Pancreas (tissue), 10 donors: ENCODE measurements around the gene PLCB1. TPM values are rescaled to one million over a fixed set of nuclear protein-coding genes. Genes with fewer than 3 reads are reported as not detected.

ENCODE experiments used
- ATAC-seq, 4 donors: fragments of 200-7000 bp; cut with Tn5 transposase; one replicate each; pipeline versions ENCODE4 v1.8.0 to v1.9.1; 2020; ENCODE audit warnings: mild to moderate bottlenecking in 4 of 4, moderate library complexity in 4 of 4
- DNase-seq, 6 donors: peaks; one replicate each; pipeline ENCODE4 v3.0.0-alpha.2; 2020
- FAIRE-seq: peaks from 2 replicates; lab custom pipeline; 2012; peaks lifted over from hg19 to GRCh38; lab: Jason Lieb, UNC
- H3K27ac ChIP-seq, 4 donors: fragments of 200-600 bp; sonication (generic); 1 replicate in 3 of 4; 2 replicates in 1 of 4; pipeline versions ENCODE4 v1.5.0 to v1.8.0; 2020
- H3K27me3 ChIP-seq, 4 donors: fragments of 200-600 bp; one replicate each; pipeline ENCODE4 v1.8.0; 2021
- H3K36me3 ChIP-seq, 3 donors: fragments of 200-600 bp; sonication (generic) in 1 of 3; one replicate each; pipeline versions ENCODE4 v1.5.0 to v1.8.0; 2020 to 2021
- H3K4me1 ChIP-seq, 3 donors: fragments of 200-600 bp; one replicate each; pipeline ENCODE4 v1.8.0; 2021
- H3K4me3 ChIP-seq, 4 donors: fragments of 200-600 bp; sonication (generic) in 2 of 4; one replicate each; pipeline versions ENCODE4 v1.5.0 to v1.8.0; 2020 to 2021
- H3K9me3 ChIP-seq, 4 donors: fragments of 200-600 bp; one replicate each; pipeline ENCODE4 v1.8.0; 2021
- CTCF ChIP-seq, 4 donors: fragments of 200-600 bp; sonication (generic) in 3 of 4; IDR thresholded peaks; one replicate each; pipeline versions ENCODE4 v1.5.0 to v1.8.0; 2021; ENCODE audit warnings: antibody characterized with exemption in 4 of 4
- WGBS, 2 donors: extraction: QIAGEN DNeasy Blood & Tissue Kit; methylation state at CpG; one replicate each; pipeline ENCODE4 v1.1.7; 2013; 5-methylcytosine and 5-hydroxymethylcytosine counted together
- intact Hi-C, 3 donors: fragments of 100-400 bp; cut with DNase I; formaldehyde crosslinking; loops; one replicate each; pipeline versions ENCODE4 v1.11.1 to v1.14.2; 2022
- polyA plus RNA-seq, 2 donors: library from polyadenylated mRNA; stranded (reverse); fragments of 200-250 nt; gene quantifications; one replicate each; pipeline ENCODE4 v1.2.3, GENCODE V29; 2013
- total RNA-seq, 6 donors: library from RNA; stranded (reverse); fragmentation: NEBNext Ultra II Directional in 4 of 6; extraction: Animal tissue kit (Norgen Biotek cat#: 25700) in 4 of 6; gene quantifications; one replicate each; pipeline versions ENCODE4 v1.2.1 to v1.2.4, GENCODE V29; 2021 to 2023
- donor health status: healthy with polysubstance abuse.
- donor health status: DM: no; HTN: no; CAD: no; lungs with moderate emphysema.
- donor health status: DM: no; HTN: no; CAD: no.
- donor health status: control.
- donor health status: control.
- donor health status: Bipolar disorder and iron deficiency.
- donor health status: DM: yes; HTN: yes; CAD: no.
- donor health status: DM: no; HTN: no; CAD: no.
- donor health status: DM: no; HTN: no; CAD: no.
- donor health status: DM: yes; HTN: yes; CAD: no.

Gene PLCB1
- total and polyA plus RNA-seq, 8 donors: 4.5 to 18.7 (median 13.7) TPM

DNA sequence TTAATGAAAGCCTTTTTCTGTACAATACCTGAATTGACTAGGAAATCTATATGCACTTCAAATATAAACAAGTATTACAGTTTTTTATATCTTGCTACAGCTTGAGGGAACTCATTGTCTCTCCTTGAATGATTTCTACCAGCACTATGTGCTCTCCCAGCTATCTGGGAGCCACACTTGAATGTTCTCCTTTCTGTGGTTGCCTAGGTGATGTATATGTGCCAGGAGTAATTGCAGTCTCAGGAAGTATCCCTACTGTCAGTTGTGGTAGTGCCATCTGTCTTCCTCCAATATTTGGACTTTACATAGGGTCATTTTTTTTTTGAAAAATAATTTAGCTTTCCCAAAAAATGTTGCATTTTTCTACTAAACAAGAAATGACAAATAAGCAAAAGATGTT is 648.8 kb downstream of the PLCB1 start:
- ATAC-seq (no peak), FAIRE-seq (no peak)

DNA sequence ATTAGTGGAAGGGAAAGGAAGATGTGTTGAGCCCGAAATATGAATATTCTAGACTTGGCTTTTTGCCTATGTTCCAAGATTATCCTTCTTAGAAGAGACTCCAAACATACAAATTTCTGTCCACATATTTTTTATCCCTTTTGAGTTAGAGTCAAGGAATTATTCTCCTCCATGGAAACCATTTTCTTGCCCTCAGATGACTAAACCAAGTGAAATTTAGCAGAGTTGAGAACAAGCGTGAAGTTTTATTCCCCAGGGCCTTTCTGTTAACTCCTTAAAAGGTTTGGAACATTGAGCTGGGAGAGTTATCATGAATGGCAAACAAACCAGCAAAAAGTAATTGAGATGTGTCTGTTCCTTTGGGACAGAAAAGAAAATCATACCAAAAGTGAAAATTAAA is 650.7 kb downstream of the PLCB1 start:
- Histone ChIP-seq H3K9me3 (no peaks in the 10 kb centered on the region), H3K27ac (no peak overlapping the region), H3K4me1 (no peaks in the 10 kb centered on the region), H3K4me3 (no peak overlapping the region), H3K36me3 (no peaks in the 10 kb centered on the region), H3K27me3 (no peaks in the 10 kb centered on the region)
- no peak for DNase-seq
- no peak for ATAC-seq
- WGBS, 2 donors: 77 to 88% methylated on average over 2 of the region's 2 CpGs
- no peak for TF ChIP-seq CTCF (IDR thresholded peaks at IDR 0.05)
- FAIRE-seq: peak; percentile 23
- intact Hi-C loops: loop anchor here in 2 of 3 donors (10.0 kb wide), 1 partner anchor 582 kb away; no protein-coding TSS in a partner anchor

More for the DNA sequence above, 648.8 kb downstream of the PLCB1 start:
- H3K36me3 ChIP-seq: no peaks in the 10 kb centered on the region
- no peaks in the 10 kb centered on the region for H3K9me3 ChIP-seq
- intact Hi-C loops: loop anchor here in 2 of 3 donors (10.0 kb wide), 1 partner anchor 584 kb away; no protein-coding TSS in a partner anchor
- DNase-seq: no peak
- H3K4me3 ChIP-seq: no peak overlapping the region
- TF ChIP-seq CTCF (IDR thresholded peaks at IDR 0.05): no peak
- no peak overlapping the region for H3K27ac ChIP-seq
- H3K4me1 ChIP-seq: no peaks in the 10 kb centered on the region
- H3K27me3 ChIP-seq: no peaks in the 10 kb centered on the region

GRCh38 chr20:8783734-8784133 is 651.7 kb downstream of the PLCB1 start:
- ATAC-seq (no peak), FAIRE-seq (no peak), DNase-seq (no peak)
- no peak overlapping the region for H3K4me3 ChIP-seq
- H3K36me3 ChIP-seq: no peaks in the 10 kb centered on the region
- H3K27me3 ChIP-seq: no peaks in the 10 kb centered on the region
- WGBS, 2 donors: 0 to 93% methylated on average over 1 of the region's 1 CpG
- H3K9me3 ChIP-seq: no peaks in the 10 kb centered on the region
- H3K27ac ChIP-seq: no peak overlapping the region
- TF ChIP-seq CTCF (IDR thresholded peaks at IDR 0.05): no peak
- intact Hi-C loops: loop anchor here in 2 of 3 donors (10.0 kb wide), 1 partner anchor 581 kb away; no protein-coding TSS in a partner anchor
- no peaks in the 10 kb centered on the region for H3K4me1 ChIP-seq

GRCh38 chr20:8786383-8786782 is 654.3 kb downstream of the PLCB1 start:
- TF ChIP-seq CTCF (IDR thresholded peaks at IDR 0.05): no peak
- intact Hi-C loops: loop anchor here in 2 of 3 donors (10.0 kb wide), 1 partner anchor 578 kb away; no protein-coding TSS in a partner anchor
- H3K27me3 ChIP-seq: no peaks in the 10 kb centered on the region
- ATAC-seq (no peak), DNase-seq (no peak), FAIRE-seq (no peak)
- 80 to 83% methylated on average over 6 of the region's 6 CpGs for WGBS, 2 donors
- no peaks in the 10 kb centered on the region for H3K4me1 ChIP-seq
- H3K4me3 ChIP-seq: no peak overlapping the region
- H3K27ac ChIP-seq: no peak overlapping the region
- no peaks in the 10 kb centered on the region for H3K36me3 ChIP-seq
- no peaks in the 10 kb centered on the region for H3K9me3 ChIP-seq

GRCh38 chr20:8787090-8787489 is 655.0 kb downstream of the PLCB1 start:
- no peak overlapping the region for H3K4me3 ChIP-seq
- WGBS, 2 donors: 74 to 81% methylated on average over 3 of the region's 3 CpGs
- no peaks in the 10 kb centered on the region for H3K9me3 ChIP-seq
- no peak overlapping the region for H3K27ac ChIP-seq
- ATAC-seq (no peak), FAIRE-seq (no peak), DNase-seq (no peak)
- TF ChIP-seq CTCF (IDR thresholded peaks at IDR 0.05): no peak
- intact Hi-C loops: loop anchor here in 2 of 3 donors (10.0 kb wide), 1 partner anchor 578 kb away; no protein-coding TSS in a partner anchor
- no peaks in the 10 kb centered on the region for H3K27me3 ChIP-seq
- H3K36me3 ChIP-seq: no peaks in the 10 kb centered on the region
- H3K4me1 ChIP-seq: no peaks in the 10 kb centered on the region
